IMR-90 (cell line): ENCODE results near the gene CCNI2. TPM values are rescaled to one million over a fixed set of nuclear protein-coding genes. Genes with fewer than 3 reads are reported as not detected.

Experiments used
- ATAC-seq: fragments of 200-7000 bp; cut with Tn5 transposase; 2 replicates; pipeline ENCODE4 v1.9.1; 2020; ENCODE audit warnings: low read depth, mild to moderate bottlenecking, moderate library complexity
- BruUV-seq: library from RNA; stranded (reverse); fragments of 400-500 nt; replicated peaks from 2 replicates; lab custom pipeline; 2021; lab: Mats Ljungman, UMichigan
- CTCF ChIA-PET: fragments of 300-600 bp; formaldehyde crosslinking; extraction: SDS; loops from one replicate; lab custom pipeline; 2021; ENCODE audit warnings: antibody characterized with exemption; lab: Yijun Ruan, JAX
- POLR2A ChIA-PET: fragments of 300-600 bp; sonication (Branson Sonifier 250); formaldehyde crosslinking; loops from one replicate; lab custom pipeline; 2022; ENCODE audit warnings: antibody characterized with exemption; ENCODE audit not compliant: unreplicated experiment; lab: Charles Lee
- DNase-seq: peaks from one replicate; pipeline ENCODE4 v3.0.0; 2013
- H2AFZ ChIP-seq: replicated peaks from 2 replicates; pipeline ENCODE3; 2013; ENCODE audit warnings: low read length, mild to moderate bottlenecking; ENCODE audit not compliant: poor library complexity
- H2AK5ac ChIP-seq: 2 replicates; pipeline ENCODE4 v1.6.1; 2013; ENCODE audit warnings: low read depth, low read length, inconsistent platforms
- H2AK9ac ChIP-seq: replicated peaks from 2 replicates; pipeline ENCODE3; 2013; ENCODE audit warnings: mild to moderate bottlenecking, low read depth, low read length, moderate library complexity; ENCODE audit not compliant: poor library complexity
- H2BK120ac ChIP-seq: 2 replicates; pipeline ENCODE4 v1.6.1; 2013; ENCODE audit warnings: low read depth, low read length, inconsistent platforms
- H2BK15ac ChIP-seq: 3 replicates; pipeline ENCODE4 v1.6.1; 2013; ENCODE audit warnings: low read depth, low read length, inconsistent platforms
- H2BK20ac ChIP-seq: 2 replicates; pipeline ENCODE4 v1.6.1; 2013; ENCODE audit warnings: low read depth, mild to moderate bottlenecking, inconsistent platforms, low read length, moderate library complexity
- H2BK5ac ChIP-seq: 2 replicates; pipeline ENCODE4 v1.6.1; 2013; ENCODE audit warnings: mild to moderate bottlenecking, low read depth, low read length, inconsistent platforms; ENCODE audit not compliant: poor library complexity, severe bottlenecking
- H3K14ac ChIP-seq: replicated peaks from 2 replicates; pipeline ENCODE4 v1.6.1; 2013; ENCODE audit warnings: low read depth, low read length, inconsistent platforms
- H3K18ac ChIP-seq: 2 replicates; pipeline ENCODE4 v1.6.1; 2013; ENCODE audit warnings: low read depth, low read length, control low read depth
- H3K23ac ChIP-seq: 2 replicates; pipeline ENCODE4 v1.6.1; 2013; ENCODE audit warnings: low read depth, low read length, inconsistent platforms
- H3K27ac ChIP-seq: 2 replicates; pipeline ENCODE4 v1.5.1; 2013; ENCODE audit warnings: mild to moderate bottlenecking, control low read depth, low read length; ENCODE audit not compliant: insufficient read depth
- H3K27me3 ChIP-seq: 2 replicates; pipeline ENCODE4 v1.6.1; 2013; ENCODE audit warnings: low read length; ENCODE audit not compliant: control insufficient read depth, insufficient read depth
- H3K36me3 ChIP-seq: 2 replicates; pipeline ENCODE4 v1.6.1; 2013; ENCODE audit warnings: low read length, mixed read lengths; ENCODE audit not compliant: control insufficient read depth, insufficient read depth
- H3K4ac ChIP-seq: 2 replicates; pipeline ENCODE4 v1.6.1; 2013; ENCODE audit warnings: low read depth, low read length, inconsistent platforms
- H3K4me1 ChIP-seq: 2 replicates; pipeline ENCODE4 v1.6.1; 2013; ENCODE audit warnings: low read length, mixed read lengths; ENCODE audit not compliant: control insufficient read depth, insufficient read depth
- H3K4me2 ChIP-seq: 2 replicates; pipeline ENCODE4 v1.6.1; 2013; ENCODE audit warnings: low read depth, mild to moderate bottlenecking, control low read depth, low read length, moderate library complexity
- H3K4me3 ChIP-seq: 2 replicates; pipeline ENCODE4 v1.5.1; 2013; ENCODE audit warnings: low read depth, mild to moderate bottlenecking, control low read depth, low read length, moderate library complexity; ENCODE audit not compliant: insufficient read depth
- H3K56ac ChIP-seq: 2 replicates; pipeline ENCODE4 v1.6.1; 2013; ENCODE audit warnings: low read length, inconsistent platforms; ENCODE audit not compliant: insufficient read depth; ENCODE audit errors: extremely low read depth
- H3K79me1 ChIP-seq, 2 experiments: 2 replicates each; pipeline ENCODE4 v1.6.1; 2013; ENCODE audit warnings: low read length in 2 of 2, inconsistent platforms in 1 of 2, low read depth in 1 of 2
- H3K9ac ChIP-seq: 2 replicates; pipeline ENCODE4 v1.6.1; 2013; ENCODE audit warnings: low read depth, low read length, control low read depth
- H3K9me1 ChIP-seq: 2 replicates; pipeline ENCODE4 v1.6.1; 2013; ENCODE audit warnings: low read length, inconsistent platforms; ENCODE audit not compliant: insufficient read depth
- H3K9me3 ChIP-seq: 2 replicates; pipeline ENCODE4 v1.6.1; 2013; ENCODE audit warnings: low read length; ENCODE audit not compliant: control insufficient read depth, insufficient read depth
- H4K20me1 ChIP-seq: 2 replicates; pipeline ENCODE4 v1.6.1; 2013; ENCODE audit warnings: low read length, inconsistent platforms; ENCODE audit not compliant: insufficient read depth
- H4K5ac ChIP-seq: 2 replicates; pipeline ENCODE4 v1.6.1; 2013; ENCODE audit warnings: mild to moderate bottlenecking, low read depth, low read length, control low read depth
- H4K8ac ChIP-seq, 2 experiments: 2 replicates each; pipeline ENCODE4 v1.6.1; 2013; ENCODE audit warnings: low read depth in 2 of 2, low read length in 2 of 2, control low read depth in 1 of 2, inconsistent platforms in 1 of 2
- H4K91ac ChIP-seq: 2 replicates; pipeline ENCODE4 v1.6.1; 2013; ENCODE audit warnings: low read depth, low read length, inconsistent platforms; ENCODE audit not compliant: insufficient read depth
- BHLHE40 ChIP-seq: fragments of 150-350 bp; IDR thresholded peaks from 2 replicates; pipeline ENCODE4 v1.6.1; 2016; ENCODE audit warnings: mild to moderate bottlenecking, low read depth, low read length
- CEBPB ChIP-seq: IDR thresholded peaks from 2 replicates; pipeline ENCODE4 v1.6.1; 2012; ENCODE audit warnings: low read depth, low read length, improper control_type of control experiment
- CHD1 ChIP-seq: IDR thresholded peaks from 2 replicates; pipeline ENCODE4 v1.6.1; 2012; ENCODE audit warnings: low read depth, low read length, improper control_type of control experiment
- FOS ChIP-seq: fragments of 150-350 bp; IDR thresholded peaks from 2 replicates; pipeline ENCODE4 v1.6.1; 2016; ENCODE audit warnings: low read depth, low read length
- MAFK ChIP-seq: IDR thresholded peaks from 2 replicates; pipeline ENCODE4 v1.6.1; 2012; ENCODE audit warnings: low read depth, low read length, improper control_type of control experiment
- MAZ ChIP-seq: IDR thresholded peaks from 2 replicates; pipeline ENCODE4 v1.6.1; 2012; ENCODE audit warnings: low read depth, mild to moderate bottlenecking, low read length, improper control_type of control experiment, moderate library complexity, borderline replicate concordance
- MXI1 ChIP-seq: IDR thresholded peaks from 2 replicates; pipeline ENCODE4 v1.6.1; 2012; ENCODE audit warnings: low read depth, mild to moderate bottlenecking, low read length, moderate library complexity, borderline replicate concordance
- NFE2L2 ChIP-seq: fragments of 150-350 bp; IDR thresholded peaks from 2 replicates; pipeline ENCODE4 v1.6.1; 2016; ENCODE audit warnings: low read depth, mild to moderate bottlenecking, low read length
- POLR2A ChIP-seq: IDR thresholded peaks from 2 replicates; pipeline ENCODE4 v1.6.1; 2012; ENCODE audit warnings: mild to moderate bottlenecking, low read depth, low read length
- RAD21 ChIP-seq: IDR thresholded peaks from 2 replicates; pipeline ENCODE4 v1.6.1; 2012; ENCODE audit warnings: low read length, improper control_type of control experiment
- RCOR1 ChIP-seq: IDR thresholded peaks from 2 replicates; pipeline ENCODE4 v1.6.1; 2012; ENCODE audit warnings: mild to moderate bottlenecking, low read length, improper control_type of control experiment; ENCODE audit not compliant: insufficient replicate concordance
- RFX5 ChIP-seq: IDR thresholded peaks from 2 replicates; pipeline ENCODE4 v1.8.0; 2012; ENCODE audit warnings: low read depth, mild to moderate bottlenecking, low read length, moderate library complexity
- SMC3 ChIP-seq: fragments of 150-350 bp; IDR thresholded peaks from 2 replicates; pipeline ENCODE4 v1.6.1; 2016; ENCODE audit warnings: low read depth, mild to moderate bottlenecking, antibody characterized with exemption, low read length, moderate library complexity
- WGBS, 2 experiments: methylation state at CpG; one replicate each; pipeline versions ENCODE4 v1.1.5 to v1.1.7; 2013; ENCODE audit warnings: missing lambda C conversion rate in 2 of 2; ENCODE audit not compliant: insufficient read length in 1 of 2; ENCODE audit errors: extremely low coverage in 2 of 2; 5-methylcytosine and 5-hydroxymethylcytosine counted together
- dilution Hi-C: fragments of 300-500 bp; cut with HindIII; formaldehyde crosslinking; loops from one replicate; pipeline ENCODE4 v1.14.3; 2018; ENCODE audit warnings: low sequenced_read_pairs; ENCODE audit not compliant: unreplicated experiment
- in situ Hi-C: fragments of 300-500 bp; cut with MboI; formaldehyde crosslinking; loops from 3 replicates; pipeline ENCODE4 v1.14.3; 2019; ENCODE audit warnings: low sequenced_read_pairs, inconsistent platforms, mixed read lengths
- intact Hi-C: fragments of 100-400 bp; cut with micrococcal nuclease; formaldehyde crosslinking; loops from 2 replicates; pipeline ENCODE4 v1.10.0; 2022
- polyA plus RNA-seq, 3 experiments: library from polyadenylated mRNA; depleted of rRNA; stranded (reverse); fragments of >200 nt; gene quantifications; 2 replicates each; pipeline ENCODE4 v1.2.3, GENCODE V29; 2012; ENCODE audit warnings: low replicate concordance in 1 of 3
- total RNA-seq: library from RNA; depleted of rRNA; stranded (reverse); fragments of >200 nt; gene quantifications from 2 replicates; pipeline ENCODE4 v1.2.3, GENCODE V29; 2012
- TF ChIP-seq, protein P1 (sequence below): fragments of 150-350 bp; IDR thresholded peaks from 2 replicates; pipeline ENCODE4 v1.6.1; 2016; ENCODE audit warnings: low read depth, mild to moderate bottlenecking, low read length, moderate library complexity, borderline replicate concordance
- TF ChIP-seq, protein P2 (sequence below): fragments of 150-350 bp; IDR thresholded peaks from 2 replicates; pipeline ENCODE4 v1.6.1; 2017; ENCODE audit warnings: mild to moderate bottlenecking, antibody characterized with exemption, low read length, low read depth
- TF ChIP-seq, protein P3 (sequence below): conservative IDR thresholded peaks from 2 replicates; pipeline ENCODE4 v1.5.1; 2012; ENCODE audit warnings: mild to moderate bottlenecking, low read depth, low read length, improper control_type of control experiment

The CCNI2 gene
- total and polyA plus RNA-seq, 2 of the 4 experiments (the other 2 are of a cell fraction): not detected

- peak overlapping the region; percentile 7; the same call in 1 of the 2 replicates for H3K9ac ChIP-seq
- ATAC-seq (peak; percentile 60), DNase-seq (peak; percentile 74)
- TF ChIP-seq RFX5: no peak
- TF ChIP-seq, protein P1, sequence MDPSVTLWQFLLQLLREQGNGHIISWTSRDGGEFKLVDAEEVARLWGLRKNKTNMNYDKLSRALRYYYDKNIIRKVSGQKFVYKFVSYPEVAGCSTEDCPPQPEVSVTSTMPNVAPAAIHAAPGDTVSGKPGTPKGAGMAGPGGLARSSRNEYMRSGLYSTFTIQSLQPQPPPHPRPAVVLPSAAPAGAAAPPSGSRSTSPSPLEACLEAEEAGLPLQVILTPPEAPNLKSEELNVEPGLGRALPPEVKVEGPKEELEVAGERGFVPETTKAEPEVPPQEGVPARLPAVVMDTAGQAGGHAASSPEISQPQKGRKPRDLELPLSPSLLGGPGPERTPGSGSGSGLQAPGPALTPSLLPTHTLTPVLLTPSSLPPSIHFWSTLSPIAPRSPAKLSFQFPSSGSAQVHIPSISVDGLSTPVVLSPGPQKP: no peak
- no peak for TF ChIP-seq MAFK
- TF ChIP-seq MXI1: no peak
- TF ChIP-seq RAD21: no peak
- no peak for TF ChIP-seq NFE2L2
- peak; percentile 58 for TF ChIP-seq FOS
- no peak for TF ChIP-seq RCOR1
- TF ChIP-seq, protein P2, sequence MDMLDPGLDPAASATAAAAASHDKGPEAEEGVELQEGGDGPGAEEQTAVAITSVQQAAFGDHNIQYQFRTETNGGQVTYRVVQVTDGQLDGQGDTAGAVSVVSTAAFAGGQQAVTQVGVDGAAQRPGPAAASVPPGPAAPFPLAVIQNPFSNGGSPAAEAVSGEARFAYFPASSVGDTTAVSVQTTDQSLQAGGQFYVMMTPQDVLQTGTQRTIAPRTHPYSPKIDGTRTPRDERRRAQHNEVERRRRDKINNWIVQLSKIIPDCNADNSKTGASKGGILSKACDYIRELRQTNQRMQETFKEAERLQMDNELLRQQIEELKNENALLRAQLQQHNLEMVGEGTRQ: no peak
- TF ChIP-seq SMC3: no peak
- TF ChIP-seq, protein P3, sequence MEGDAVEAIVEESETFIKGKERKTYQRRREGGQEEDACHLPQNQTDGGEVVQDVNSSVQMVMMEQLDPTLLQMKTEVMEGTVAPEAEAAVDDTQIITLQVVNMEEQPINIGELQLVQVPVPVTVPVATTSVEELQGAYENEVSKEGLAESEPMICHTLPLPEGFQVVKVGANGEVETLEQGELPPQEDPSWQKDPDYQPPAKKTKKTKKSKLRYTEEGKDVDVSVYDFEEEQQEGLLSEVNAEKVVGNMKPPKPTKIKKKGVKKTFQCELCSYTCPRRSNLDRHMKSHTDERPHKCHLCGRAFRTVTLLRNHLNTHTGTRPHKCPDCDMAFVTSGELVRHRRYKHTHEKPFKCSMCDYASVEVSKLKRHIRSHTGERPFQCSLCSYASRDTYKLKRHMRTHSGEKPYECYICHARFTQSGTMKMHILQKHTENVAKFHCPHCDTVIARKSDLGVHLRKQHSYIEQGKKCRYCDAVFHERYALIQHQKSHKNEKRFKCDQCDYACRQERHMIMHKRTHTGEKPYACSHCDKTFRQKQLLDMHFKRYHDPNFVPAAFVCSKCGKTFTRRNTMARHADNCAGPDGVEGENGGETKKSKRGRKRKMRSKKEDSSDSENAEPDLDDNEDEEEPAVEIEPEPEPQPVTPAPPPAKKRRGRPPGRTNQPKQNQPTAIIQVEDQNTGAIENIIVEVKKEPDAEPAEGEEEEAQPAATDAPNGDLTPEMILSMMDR: no peak
- TF ChIP-seq CEBPB: no peak
- TF ChIP-seq POLR2A: no peak
- TF ChIP-seq MAZ: no peak
- TF ChIP-seq BHLHE40: peak; percentile 70
- TF ChIP-seq CHD1: no peak
- H3K18ac ChIP-seq: peak overlapping the region; percentile 74
- dilution Hi-C loops (no loop called here), in situ Hi-C loops (no loop called here), intact Hi-C loops (no loop called here)
- peak overlapping the region; percentile 95 for H4K5ac ChIP-seq
- H2AK9ac ChIP-seq: peak overlapping the region; percentile 20
- peak overlapping the region; percentile 40; the same call in 1 of the 2 replicates for H3K4me2 ChIP-seq
- H3K4me1 ChIP-seq: peaks cover 15% of the 10 kb centered on the region
- H3K4me3 ChIP-seq: no peak overlapping the region
- no TSS peak for BruUV-seq
- H3K9me3 ChIP-seq: no peaks in the 10 kb centered on the region
- peaks cover 9% of the 10 kb centered on the region for H3K9me1 ChIP-seq
- H2BK5ac ChIP-seq: peak overlapping the region; percentile 54
- no peaks in the 10 kb centered on the region for H4K20me1 ChIP-seq
- H2AK5ac ChIP-seq: peak overlapping the region; percentile 73
- H2AFZ ChIP-seq: peak overlapping the region; percentile 85
- peak overlapping the region; percentile 89 to 93 for H4K8ac ChIP-seq
- WGBS, 2 experiments: no CpG with 5 or more reads among the region's 4 CpGs
- H3K27ac ChIP-seq: peak overlapping the region; percentile 62; the same call in 1 of the 2 replicates
- peak overlapping the region; percentile 85 for H2BK120ac ChIP-seq
- ChIA-PET CTCF (no interaction called here), POLR2A (interaction anchor here (1.4 kb wide), 1 partner anchor 85 kb away, joined by 4 read pairs; the partner anchor contains the start of genes GDF9 and UQCRQ)
- peak overlapping the region; percentile 72 for H3K23ac ChIP-seq
- peaks cover 0 to 10% of the 10 kb centered on the region in 2 experiments; a peak in 2 of 4 replicates for H3K79me1 ChIP-seq
- peak overlapping the region; percentile 40; the same call in 1 of the 2 replicates for H3K56ac ChIP-seq
- peak overlapping the region; percentile 82 for H3K14ac ChIP-seq
- H3K27me3 ChIP-seq: no peaks in the 10 kb centered on the region
- no peaks in the 10 kb centered on the region for H3K36me3 ChIP-seq
- peak overlapping the region; percentile 96 for H2BK15ac ChIP-seq
- H4K91ac ChIP-seq: peak overlapping the region; percentile 90
- peak overlapping the region; percentile 69 for H3K4ac ChIP-seq
- H2BK20ac ChIP-seq: peak overlapping the region; percentile 70
Observed at GRCh38 chr5:132782101-132782500, 34.9 kb downstream of the CCNI2 start.
